GM12891 (cell line): ENCODE data around the gene ZBTB16.

ENCODE experiments used
- POLR2A ChIP-seq: IDR thresholded peaks from 2 replicates; pipeline ENCODE4 v1.6.1; 2011; ENCODE audit warnings: low read depth, low read length, control low read depth
- POLR2AphosphoS5 ChIP-seq: IDR thresholded peaks from 2 replicates; pipeline ENCODE4 v1.6.1; 2011; ENCODE audit warnings: low read depth, low read length, control low read depth

- TF ChIP-seq POLR2A, result no peak
- no peak for TF ChIP-seq POLR2AphosphoS5
Observed at GRCh38 chr11:114175706-114176105, 116.2 kb downstream of the ZBTB16 start.
